Stimulated activated CD8-positive, alpha-beta memory T cell treated with anti-CD3 and anti-CD28 coated beads, Interleukin-12 subunit alpha, Interleukin-12 subunit beta, amount 100 ng/mL, for 4 hours (primary cell): ENCODE data around the gene CEP83.
"Not testable (repeated sequence)": the region's sequence is repeated elsewhere in the genome, so short reads cannot be mapped to it uniquely, and the experiment has no call there.

Source experiments
- DNase-seq: peaks from one replicate; pipeline ENCODE4 v3.0.0-alpha.2; 2020; ENCODE audit warnings: low read depth

The CEP83 gene

DNA sequence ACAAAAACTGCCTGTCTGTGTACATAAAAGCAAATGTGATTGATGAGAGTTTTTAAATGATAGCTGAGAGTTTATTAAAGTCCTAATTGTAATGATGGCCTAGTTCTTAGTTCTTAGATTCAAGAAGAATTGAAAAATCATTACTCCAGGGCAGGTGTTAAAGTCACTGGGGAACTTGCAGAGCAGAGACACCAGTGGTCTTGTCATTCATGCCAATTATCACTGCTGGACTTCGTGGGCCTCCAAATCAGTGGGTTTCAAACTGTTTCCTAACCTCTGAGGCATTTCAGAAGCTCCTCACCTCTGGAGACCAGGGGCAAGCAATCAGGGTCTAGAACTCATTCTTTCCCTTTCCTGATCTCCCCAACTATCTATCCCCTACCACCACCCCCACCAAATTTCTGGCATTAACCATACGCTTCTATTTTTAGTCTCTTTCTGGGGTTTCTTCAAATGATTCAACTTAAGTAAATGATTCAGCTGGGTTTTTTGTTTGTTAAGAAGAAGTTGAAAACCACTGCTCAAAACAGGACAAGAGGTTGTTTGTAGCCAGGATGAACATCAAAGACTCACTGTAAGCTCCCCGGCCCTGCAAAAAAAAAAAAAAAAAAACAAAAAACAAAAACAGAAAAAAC lies 80.1 kb downstream of the CEP83 start:
- DNase-seq, result no peak

DNA sequence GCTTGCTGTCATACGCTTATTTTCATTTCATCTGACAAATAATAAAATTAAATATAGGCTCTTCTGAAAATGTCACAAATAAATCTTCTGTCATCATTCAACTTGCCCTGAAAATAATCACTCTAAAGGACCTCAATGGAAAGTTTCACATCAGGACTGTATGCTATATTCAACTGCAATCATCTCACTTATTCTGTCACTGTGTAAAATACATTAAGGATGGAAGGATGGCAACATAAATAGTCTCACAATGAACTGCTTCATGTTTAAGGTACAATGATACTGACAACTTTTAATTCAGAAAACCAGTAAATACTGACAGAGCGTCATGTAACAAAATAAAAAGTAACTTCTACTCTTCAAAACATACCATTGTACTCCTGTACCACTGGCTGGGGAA lies 82.1 kb downstream of the CEP83 start:
- no peak for DNase-seq

DNA sequence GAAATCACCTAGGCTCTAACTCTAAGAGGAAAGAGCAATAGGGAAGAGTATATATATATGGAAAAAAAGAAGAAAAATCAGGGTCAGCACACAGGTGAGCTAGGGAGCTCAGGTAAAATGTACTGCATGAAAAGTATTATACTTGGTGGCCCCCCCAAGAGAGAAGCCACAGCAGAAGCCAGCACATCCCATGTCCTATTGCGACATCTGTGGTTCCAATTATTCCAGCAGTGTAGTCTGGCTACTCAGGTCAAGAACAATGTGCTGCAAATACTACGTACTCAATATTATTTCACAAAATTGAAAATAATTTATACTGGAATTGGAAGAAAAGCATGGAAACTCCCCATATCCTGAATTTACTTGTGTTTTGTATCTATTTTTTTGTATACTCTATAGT lies 85.5 kb downstream of the CEP83 start:
- DNase-seq, result no peak

DNA sequence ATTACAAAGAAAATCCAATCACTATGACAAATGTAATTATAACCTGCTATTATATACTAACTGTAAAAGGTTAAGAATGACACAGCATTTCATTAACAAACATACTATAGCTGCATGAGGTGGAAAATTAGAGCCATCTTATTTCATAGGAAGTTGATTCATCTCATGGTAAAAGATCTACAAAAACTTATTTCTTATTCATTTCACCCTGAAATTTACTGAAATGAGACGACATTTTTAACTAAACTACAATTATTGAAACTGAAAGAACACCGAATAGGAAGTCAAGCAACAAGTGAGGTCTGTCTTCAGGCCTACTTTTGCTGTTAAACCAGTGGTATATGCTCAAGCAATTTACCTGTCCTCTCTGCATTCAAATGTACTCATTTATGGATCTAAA lies 87.2 kb downstream of the CEP83 start:
- no peak for DNase-seq

DNA sequence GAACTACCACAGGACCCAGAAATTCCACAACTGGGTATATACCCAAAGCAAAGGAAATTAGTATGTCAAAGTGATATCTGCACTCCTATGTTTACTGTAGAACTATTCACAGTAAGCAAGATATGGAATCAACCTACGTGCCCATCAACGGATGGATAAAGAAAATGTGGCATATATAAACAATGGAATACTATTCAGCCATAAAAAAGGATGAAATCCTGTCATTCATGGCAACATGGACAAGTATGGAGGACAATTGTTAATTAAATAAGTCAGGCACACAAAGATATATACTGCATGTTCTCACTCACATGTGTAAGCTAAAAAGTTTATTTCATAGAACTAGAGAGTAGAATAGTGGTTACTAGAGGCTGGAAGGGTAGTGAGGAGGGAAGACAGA lies 97.0 kb downstream of the CEP83 start:
- no peak for DNase-seq

DNA sequence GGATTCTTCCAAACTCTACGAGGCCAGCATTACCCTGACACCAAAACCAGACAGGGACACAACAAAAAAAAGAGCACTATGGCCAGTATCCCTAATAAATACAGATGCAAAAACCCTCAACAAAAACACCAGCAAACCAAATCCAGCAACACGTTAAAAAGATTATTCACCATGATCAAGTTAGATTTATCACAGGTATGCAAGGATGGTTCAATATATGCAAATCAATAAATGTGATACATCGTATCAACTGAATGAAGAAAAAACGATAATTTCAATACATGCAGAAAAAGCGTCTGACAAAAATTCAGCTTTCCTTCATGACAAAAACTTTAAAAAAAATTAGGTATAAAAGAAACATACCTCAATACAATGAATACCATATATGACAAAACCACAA lies 99.9 kb downstream of the CEP83 start:
- DNase-seq, result no peak

DNA sequence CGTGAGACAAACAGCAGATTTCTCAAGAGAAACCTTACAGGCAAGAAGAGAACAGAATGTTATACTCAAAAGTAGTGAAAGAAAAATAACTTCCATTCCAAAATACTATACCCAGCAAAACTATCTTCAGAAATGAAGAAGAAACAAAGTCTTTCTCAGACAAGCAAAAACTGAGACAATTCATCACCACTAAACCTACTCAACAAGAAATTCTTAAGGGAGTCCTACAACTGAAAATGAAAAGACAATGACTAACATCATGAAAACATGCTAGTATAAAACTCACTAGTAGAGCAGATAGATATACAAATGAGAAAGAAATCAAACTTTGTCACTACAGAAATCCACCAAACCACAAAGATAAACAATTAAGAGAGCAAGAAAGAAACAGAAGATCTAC lies 106.5 kb downstream of the CEP83 start:
- DNase-seq, result no peak

DNA sequence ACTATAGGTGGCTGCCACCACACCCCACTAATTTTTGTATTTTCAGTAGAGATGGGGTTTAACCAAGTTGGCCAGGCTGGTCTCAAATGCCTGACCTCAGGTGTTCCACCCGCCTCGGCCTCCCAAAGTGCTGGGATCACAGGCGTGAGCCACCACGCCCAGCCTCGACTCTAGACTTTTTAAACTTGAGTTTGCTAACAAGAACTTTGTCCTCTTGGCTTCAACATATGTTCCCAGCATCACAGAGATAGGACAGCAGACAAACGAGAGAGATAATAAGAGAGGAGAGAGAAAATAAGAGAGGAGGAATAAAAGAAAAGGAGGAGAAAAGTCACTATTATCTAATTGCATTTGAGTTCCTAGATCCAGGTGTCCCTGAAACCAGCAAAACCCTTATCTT lies 119.1 kb downstream of the CEP83 start:
- no peak for DNase-seq

DNA sequence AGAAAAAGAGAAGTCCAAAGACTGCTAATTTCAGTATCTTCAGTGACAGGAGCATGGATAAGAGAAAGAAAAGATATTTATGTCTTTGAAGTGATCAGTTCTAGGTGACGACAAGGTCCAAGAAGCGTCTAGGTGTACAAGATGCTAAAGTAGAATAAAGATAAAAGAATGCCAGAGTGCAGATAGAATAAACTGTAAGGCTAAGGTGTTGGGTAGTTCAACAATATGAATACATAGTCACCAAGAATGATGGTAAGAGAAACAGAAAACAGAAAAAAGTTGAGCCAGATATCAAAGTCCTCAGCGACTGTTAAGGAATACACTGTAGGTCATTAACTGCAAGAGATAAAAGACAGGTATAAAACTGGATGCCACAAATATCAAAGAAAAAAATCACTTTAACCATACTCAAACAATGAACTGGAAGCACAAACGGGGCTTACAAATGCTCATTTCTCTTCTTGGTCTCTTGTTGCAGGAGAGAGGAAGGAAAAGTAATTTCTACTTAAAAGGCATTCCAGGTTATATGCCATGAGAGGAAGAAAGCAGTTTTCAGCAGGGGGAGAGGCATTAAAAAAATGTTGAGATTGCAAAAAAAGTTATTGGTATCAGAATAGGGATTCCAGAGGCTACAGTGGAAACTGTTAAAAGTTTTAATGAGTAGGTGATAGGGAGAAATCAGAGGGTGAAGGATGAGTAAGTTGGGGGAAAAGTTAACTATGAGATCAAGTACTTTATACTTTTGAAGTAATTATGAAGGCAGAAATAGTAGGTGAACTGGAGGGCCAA lies 121.5 kb downstream of the CEP83 start:
- DNase-seq, result no peak

DNA sequence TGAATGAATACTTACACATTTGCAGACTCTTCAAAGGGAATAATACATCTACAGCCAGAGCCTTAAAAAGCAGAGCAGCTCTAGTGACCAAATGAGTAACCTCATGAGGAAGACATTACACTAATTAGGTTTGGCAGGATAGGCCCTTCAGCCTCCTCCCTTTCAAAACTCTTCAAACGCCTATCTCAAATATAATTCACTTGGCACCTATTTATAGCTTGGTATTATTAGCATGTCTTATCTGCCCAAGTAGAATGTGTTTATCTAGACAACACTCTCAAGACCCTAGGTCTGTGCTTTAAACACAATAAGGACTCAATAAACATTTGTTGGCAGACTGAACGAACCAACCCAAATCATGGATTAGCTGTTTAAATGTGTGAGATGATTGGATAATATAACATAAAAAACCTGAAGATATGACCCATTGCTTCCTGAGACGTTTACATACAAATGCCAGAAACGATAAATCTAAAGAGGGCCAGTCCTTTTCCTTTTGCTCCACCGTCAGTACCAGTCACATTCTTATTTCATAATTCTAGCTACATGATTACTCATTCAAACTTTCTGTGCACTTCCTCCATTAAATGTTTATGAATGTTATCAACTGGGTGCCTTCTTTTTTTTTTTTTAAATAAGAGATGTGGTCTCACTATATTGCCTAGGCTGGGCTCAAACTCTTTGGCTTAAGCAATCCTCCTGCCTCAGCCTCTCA lies 123.3 kb downstream of the CEP83 start:
- DNase-seq, result no peak

DNA sequence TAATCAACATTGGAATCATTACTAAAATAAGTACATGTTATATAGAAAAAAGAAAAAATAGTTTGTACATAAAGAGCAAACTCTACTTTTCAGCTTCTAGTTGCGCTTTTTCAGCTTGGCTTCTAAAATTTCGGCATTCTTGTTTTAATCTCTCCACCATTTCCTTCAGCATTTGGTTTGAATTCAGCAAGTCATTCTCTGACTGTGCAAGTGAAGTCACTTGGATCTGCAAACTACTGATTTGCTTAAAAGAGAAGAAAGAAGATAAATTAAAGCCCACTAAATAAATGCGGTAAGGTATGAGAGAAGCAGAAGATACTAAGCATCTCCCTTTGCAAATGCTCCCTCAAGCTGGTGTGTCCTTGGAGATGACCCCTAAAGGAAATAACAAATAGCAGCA lies 126.3 kb downstream of the CEP83 start:
- no peak for DNase-seq

DNA sequence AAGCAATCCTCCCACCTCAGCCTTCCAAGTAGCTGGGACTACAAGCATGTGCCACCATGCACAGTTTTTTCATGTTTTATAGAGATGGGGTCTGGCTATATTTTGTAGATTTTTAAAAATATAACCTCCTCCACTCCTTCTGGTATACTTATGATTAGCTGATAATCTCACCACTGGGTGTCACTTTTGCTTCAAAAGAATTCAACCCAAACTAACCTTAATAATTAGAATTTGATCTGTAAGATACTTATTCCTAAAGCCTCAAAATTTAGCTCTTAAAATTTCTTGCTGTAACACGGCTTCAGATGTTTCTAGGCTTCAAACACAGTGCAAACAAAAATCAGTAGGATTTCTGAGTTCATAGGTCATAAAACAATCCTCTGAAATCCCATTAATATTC lies 130.3 kb downstream of the CEP83 start:
- DNase-seq, result no peak

DNA sequence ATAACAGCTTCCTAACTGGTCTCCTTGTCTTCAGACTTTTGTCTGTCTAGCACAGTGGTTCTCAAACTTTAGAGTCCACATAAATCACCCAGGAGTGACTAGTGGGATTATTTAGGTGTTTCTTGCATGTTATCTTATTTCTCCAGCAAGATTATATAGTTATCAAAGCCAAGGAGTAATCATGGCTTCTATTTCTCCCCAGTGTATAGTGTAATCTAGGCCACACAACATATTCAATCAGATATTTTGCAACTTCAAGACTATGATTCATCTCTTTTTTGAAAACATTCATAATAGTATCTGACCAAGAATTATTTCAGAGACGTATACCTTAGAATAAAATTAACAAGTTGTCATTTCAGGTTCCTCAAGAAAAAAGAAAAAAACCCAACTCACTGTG lies 131.9 kb downstream of the CEP83 start:
- DNase-seq, result no peak

DNA sequence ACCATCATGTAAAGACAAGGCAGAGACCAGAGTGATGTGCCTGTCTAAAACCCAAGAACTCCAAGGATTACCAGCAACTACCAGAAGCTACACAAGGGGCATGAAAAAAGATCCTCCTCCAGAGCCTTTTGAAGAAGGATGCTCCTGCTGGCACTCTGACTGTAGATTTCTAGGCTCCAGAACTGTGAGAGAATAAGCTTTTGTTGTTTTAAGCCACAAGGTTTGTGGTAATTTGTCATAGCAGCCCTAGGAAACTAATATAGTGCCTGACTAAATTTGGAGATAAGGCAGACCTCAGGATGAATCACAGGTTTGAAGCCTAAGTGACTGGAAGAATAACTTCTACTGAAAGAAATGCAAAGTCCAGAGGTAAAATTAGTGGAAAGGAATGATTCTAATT lies 132.9 kb downstream of the CEP83 start:
- DNase-seq, result no peak

DNA sequence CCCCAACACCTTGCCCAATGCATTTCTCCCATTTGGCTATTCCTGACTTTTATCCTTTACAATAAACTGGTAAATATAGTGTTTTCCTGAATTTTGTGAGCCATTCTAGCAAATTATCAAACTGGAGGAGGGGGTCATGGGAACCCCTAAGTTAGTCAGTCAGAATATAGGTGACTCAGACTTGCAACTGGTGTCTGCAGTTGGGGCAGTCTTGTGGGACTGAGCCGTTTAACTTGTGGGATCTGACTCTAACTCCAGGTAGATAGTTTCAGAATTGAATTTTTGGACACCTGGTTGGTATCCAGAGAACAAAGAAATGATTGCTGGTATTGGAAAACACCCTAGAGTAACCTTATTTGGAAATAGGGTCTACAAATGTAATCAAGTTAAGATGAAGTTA lies 133.4 kb downstream of the CEP83 start:
- no peak for DNase-seq

DNA sequence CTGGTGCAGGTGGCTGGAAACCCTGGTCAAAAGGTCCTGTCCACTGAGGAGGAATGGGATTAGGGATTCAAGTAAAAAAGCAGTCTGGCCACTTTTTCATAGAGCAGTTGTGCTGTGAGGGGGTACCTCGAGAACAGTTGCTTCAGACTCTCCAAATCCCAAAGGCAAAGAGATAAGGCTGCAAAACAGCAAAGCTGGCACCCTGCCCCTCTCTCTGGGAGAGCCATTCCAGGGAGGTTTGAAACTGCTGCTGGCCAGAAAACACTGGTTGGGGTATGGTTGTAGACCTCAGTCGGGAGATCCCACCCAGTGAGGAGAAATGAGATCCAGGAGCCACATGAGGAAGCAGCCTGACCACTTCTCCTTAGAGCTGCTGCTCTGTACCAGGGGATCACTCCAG lies 137.3 kb downstream of the CEP83 start:
- DNase-seq, result no peak

DNA sequence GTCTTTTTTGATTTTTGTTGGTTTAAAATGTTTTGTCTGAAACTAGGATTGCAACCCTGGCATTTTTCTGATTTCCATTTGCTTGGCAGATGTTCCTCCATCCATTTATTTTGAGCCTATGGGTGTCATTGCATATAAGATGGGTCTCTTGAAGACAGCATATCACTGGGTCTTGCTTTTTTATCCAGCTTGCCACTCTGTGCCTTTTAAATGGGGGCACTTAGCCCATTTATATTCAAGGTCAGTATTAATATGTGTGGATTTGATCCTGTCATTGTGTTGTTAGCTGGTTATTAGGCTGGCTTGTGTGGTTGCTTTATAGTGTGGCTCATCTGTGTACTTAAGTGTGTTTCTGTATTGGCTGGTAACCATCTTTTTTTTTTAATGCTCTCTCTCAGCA lies 139.6 kb downstream of the CEP83 start:
- no peak for DNase-seq

DNA sequence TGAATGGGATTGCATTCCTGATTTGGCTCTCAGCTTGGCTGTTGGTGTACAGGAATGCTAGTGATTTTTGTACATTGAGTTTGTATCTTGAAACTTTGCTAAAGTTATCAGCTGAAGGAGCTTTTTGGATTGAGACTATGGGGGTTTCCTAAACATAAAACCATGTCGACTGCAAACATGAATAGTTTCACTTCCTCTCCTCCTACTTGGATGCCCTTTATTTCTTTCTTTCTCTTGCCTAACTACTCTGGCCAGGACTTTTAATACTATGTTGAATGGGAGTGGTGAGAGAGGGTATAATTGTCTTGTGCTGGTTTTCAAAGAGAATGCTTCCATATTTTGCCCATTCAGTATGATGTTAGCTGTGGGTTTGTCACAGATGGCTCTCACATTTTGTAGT lies 141.5 kb downstream of the CEP83 start:
- no peak for DNase-seq

DNA sequence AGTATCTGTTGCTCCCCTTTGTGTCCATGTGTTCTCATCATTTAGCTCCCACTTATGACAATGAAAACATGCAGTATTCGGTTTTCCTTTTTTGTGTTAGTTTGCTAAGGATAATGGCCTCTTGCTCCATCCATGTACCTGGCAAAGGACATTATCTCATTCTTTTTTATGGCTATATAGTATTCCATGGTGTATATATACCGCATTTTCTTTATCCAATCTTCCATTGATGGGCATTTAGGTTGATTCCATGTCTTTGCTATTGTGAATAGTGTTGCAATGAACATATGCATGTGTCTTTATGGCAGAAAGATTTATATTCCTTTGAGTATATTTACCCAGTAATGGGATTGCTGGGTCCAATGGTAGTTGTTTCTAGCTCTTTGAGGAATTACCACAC lies 143.1 kb downstream of the CEP83 start:
- not testable (repeated sequence) for DNase-seq

DNA sequence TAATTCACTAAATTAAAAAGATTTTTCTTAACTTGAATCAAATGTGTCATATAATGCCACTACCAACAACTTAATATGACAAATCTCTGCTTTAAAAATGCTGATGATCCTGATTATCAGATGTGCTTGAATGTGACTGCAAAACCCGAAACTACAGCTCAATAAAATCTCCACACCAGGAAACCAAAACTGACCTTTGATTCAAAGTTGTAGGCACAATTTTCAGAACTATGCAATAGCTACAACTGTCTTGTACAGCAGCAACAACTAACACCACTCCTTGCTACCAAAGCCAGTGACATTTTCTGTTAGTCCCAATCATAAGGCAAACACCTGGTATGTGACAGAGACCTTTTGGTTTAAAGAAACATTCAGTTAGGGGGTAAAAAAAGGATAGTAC lies 147.3 kb downstream of the CEP83 start:
- DNase-seq, result no peak

DNA sequence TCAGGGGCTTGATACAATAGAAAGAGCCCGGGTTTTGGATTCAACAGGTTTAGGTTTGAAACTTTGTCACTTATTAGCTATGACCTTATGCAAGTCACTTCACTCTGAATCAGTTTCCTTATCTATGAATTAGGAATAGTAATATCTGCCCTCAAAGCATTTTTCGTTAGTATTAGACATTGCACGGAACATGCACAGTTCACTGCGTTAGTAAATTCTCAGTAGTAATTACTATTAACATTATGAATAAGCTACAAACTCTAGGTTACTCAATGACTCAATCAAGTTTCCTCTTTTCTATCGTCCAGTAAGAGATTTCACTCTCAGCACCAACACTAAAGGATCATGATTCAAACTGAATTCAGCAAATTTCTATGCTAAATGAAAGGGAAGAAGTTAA lies 150.3 kb downstream of the CEP83 start:
- DNase-seq, result no peak

DNA sequence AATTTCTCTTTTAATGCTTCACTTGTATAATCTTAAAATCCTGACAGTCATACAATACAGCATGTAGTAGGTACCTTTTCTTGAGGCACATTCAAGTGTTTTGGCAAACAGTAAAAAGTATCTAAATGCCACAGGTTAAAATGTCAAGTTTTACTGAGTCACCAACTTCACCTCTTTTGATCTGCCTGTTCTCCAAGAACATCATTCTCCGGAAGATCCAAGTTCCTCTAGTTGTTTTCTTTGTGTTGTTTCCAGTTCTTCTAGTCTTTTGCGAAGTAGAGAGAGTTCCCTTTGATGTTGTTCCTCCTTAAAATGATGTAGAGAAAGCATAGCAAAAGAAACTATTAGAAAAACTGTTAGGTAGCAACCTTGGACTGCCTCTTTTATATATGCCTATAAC lies 151.1 kb downstream of the CEP83 start:
- no peak for DNase-seq

DNA sequence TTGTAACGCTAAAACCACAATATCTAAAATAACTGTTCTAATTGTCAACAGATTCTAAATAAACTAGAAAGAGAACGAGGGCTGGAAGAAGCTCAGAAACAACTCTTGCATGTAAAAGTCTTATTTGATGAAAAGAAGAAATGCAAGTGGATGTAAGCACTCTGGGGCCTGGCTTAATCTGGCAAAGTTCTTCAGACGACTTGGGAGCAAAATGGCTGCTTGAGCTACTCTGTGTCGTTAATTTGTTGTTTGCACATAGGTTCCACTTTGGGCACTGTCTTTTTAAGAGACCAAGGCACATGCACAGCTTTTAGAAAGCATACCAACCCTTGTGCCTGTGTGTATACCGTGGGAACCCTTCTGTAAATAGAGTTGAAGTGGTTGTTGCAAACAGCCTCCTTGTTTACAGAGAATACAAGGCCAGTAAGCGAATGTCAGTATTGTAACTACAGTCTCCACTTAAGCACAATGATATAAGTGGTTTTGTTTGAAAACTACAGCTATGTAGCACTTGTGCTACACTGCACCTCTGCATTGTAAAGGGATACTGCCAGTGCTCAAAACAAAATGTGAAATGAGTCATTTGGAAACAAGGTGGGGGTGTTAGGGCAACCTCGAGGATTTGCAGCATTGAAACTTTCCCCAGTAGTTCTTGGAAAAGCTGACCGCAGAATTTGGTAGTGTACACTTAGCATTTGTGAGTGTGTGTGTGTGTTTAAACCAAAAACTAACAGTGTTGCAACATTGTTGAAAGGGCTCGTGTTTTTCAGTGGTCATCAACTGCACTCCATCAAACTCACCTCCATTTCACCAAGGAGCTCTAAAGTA lies 154.3 kb downstream of the CEP83 start:
- no peak for DNase-seq
